AG04450 (cell line): Measurements from ENCODE around the gene GLT6D1. TPM values are rescaled to one million over a fixed set of nuclear protein-coding genes. Genes with fewer than 3 reads are reported as not detected.

Source experiments
- CTCF ChIA-PET: fragments of 300-600, 350-600 bp; formaldehyde crosslinking; extraction: SDS; loops from one replicate; lab custom pipeline; 2022; ENCODE audit warnings: antibody characterized with exemption, inconsistent platforms; lab: Charles Lee
- POLR2A ChIA-PET: fragments of 350-600 bp; formaldehyde crosslinking; extraction: SDS; loops from one replicate; lab custom pipeline; 2021; ENCODE audit warnings: antibody characterized with exemption, inconsistent platforms; lab: Yijun Ruan, JAX
- DNase-seq: peaks from one replicate; pipeline ENCODE4 v3.0.0-alpha.2; 2011; ENCODE audit warnings: low read depth, low spot score
- H3K27ac ChIP-seq: one replicate; pipeline ENCODE4 v1.5.1; 2012; ENCODE audit warnings: low read depth, low read length, control low read depth
- H3K27me3 ChIP-seq: one replicate; pipeline ENCODE4 v1.6.0; 2012; ENCODE audit warnings: low read length; ENCODE audit not compliant: control insufficient read depth, insufficient read depth
- H3K4me3 ChIP-seq: 2 replicates; pipeline ENCODE4 v1.5.1; 2011; ENCODE audit warnings: mild to moderate bottlenecking, low read depth, low read length, control low read depth
- H3K9me3 ChIP-seq: 2 replicates; pipeline ENCODE4 v1.5.1; 2012; ENCODE audit warnings: low read length; ENCODE audit not compliant: control insufficient read depth, insufficient read depth
- polyA plus RNA-seq: library from polyadenylated mRNA; depleted of rRNA; stranded (reverse); fragments of >200 nt; gene quantifications from 2 replicates; pipeline ENCODE4 v1.2.3, GENCODE V29; 2011
- TF ChIP-seq, protein P1 (sequence below): IDR thresholded peaks from 2 replicates; pipeline ENCODE4 v1.5.1; 2011; ENCODE audit warnings: low read depth, low read length, control low read depth, inconsistent platforms

GLT6D1 gene
- polyA plus RNA-seq, 1 experiment, result not detected

- CTCF ChIA-PET, result no interaction called here
Measured at GRCh38 chr9:135664801-135665794, 25.8 kb upstream of the GLT6D1 start.

DNA sequence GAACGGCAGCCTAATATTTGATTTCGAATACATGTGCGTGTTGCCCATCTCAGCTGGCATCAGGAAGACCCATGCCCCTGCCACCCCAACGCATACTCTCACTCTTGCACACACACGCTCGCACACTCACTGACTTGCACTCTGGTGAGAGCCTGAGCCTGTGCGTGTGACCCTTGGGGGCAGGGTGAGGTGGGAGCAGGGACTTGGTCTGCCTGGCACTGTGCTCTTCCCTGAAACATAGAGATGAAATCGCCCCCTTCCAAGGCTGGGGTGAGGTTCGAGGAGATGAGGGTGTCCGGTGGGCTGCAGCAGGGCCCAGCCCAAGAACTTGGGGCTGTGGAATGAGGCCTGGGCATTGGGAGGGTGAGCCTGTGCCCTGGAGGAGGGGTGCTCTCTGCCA is 24.9 kb upstream of the GLT6D1 start:
- ChIA-PET CTCF (no interaction called here), POLR2A (no interaction called here)
- peaks cover 2% of the 10 kb centered on the region for H3K27me3 ChIP-seq
- no peak for DNase-seq
- TF ChIP-seq, protein P1, sequence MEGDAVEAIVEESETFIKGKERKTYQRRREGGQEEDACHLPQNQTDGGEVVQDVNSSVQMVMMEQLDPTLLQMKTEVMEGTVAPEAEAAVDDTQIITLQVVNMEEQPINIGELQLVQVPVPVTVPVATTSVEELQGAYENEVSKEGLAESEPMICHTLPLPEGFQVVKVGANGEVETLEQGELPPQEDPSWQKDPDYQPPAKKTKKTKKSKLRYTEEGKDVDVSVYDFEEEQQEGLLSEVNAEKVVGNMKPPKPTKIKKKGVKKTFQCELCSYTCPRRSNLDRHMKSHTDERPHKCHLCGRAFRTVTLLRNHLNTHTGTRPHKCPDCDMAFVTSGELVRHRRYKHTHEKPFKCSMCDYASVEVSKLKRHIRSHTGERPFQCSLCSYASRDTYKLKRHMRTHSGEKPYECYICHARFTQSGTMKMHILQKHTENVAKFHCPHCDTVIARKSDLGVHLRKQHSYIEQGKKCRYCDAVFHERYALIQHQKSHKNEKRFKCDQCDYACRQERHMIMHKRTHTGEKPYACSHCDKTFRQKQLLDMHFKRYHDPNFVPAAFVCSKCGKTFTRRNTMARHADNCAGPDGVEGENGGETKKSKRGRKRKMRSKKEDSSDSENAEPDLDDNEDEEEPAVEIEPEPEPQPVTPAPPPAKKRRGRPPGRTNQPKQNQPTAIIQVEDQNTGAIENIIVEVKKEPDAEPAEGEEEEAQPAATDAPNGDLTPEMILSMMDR, result no peak
- no peak overlapping the region for H3K4me3 ChIP-seq
- no peak overlapping the region for H3K27ac ChIP-seq
- H3K9me3 ChIP-seq, result peaks cover 21% of the 10 kb centered on the region

More at GRCh38 chr9:135664801-135665794, 25.8 kb upstream of the GLT6D1 start:
- TF ChIP-seq, protein P1, result no peak
- H3K27ac ChIP-seq, result no peak overlapping the region
- POLR2A ChIA-PET, result no interaction called here
- peaks cover 27% of the 10 kb centered on the region for H3K9me3 ChIP-seq
- H3K4me3 ChIP-seq, result no peak overlapping the region
- no peak for DNase-seq
- H3K27me3 ChIP-seq, result peaks cover 2% of the 10 kb centered on the region

GRCh38 chr9:135663857-135664256 is 24.5 kb upstream of the GLT6D1 start:
- Histone ChIP-seq H3K27me3 (peaks cover 2% of the 10 kb centered on the region), H3K4me3 (no peak overlapping the region), H3K9me3 (peaks cover 21% of the 10 kb centered on the region), H3K27ac (no peak overlapping the region)
- ChIA-PET POLR2A (no interaction called here), CTCF (no interaction called here)
- no peak for DNase-seq
- TF ChIP-seq, protein P1, result no peak

- ChIA-PET POLR2A (no interaction called here), CTCF (no interaction called here)
- Histone ChIP-seq H3K4me3 (no peak overlapping the region), H3K27ac (no peak overlapping the region), H3K9me3 (peaks cover 21% of the 10 kb centered on the region), H3K27me3 (peaks cover 2% of the 10 kb centered on the region)
- no peak for DNase-seq
- TF ChIP-seq, protein P1, result no peak
Measured at GRCh38 chr9:135663451-135663770, 24.1 kb upstream of the GLT6D1 start.

- H3K9me3 ChIP-seq, result peaks cover 21% of the 10 kb centered on the region
- ChIA-PET POLR2A (no interaction called here), CTCF (no interaction called here)
- H3K4me3 ChIP-seq, result no peak within 1 kb of the TSS
- no peak within 1 kb of the TSS for H3K27ac ChIP-seq
- TF ChIP-seq, protein P1, result no peak
- H3K27me3 ChIP-seq, result peaks cover 2% of the 10 kb centered on the region
- DNase-seq, result no peak
Measured at GRCh38 chr9:135662758-135663450, 23.6 kb upstream of the GLT6D1 start, which contains the start of gene LCN9. Gene LCN9, plus strand, starts transcription at chr9:135663309. Its CDS starts 13 bp downstream, at chr9:135663322.
